ENCODE results near the gene SLC5A6. TPM values are rescaled to one million over a fixed set of nuclear protein-coding genes. Genes with fewer than 3 reads are reported as not detected.

SLC5A6 gene
- polyA plus RNA-seq, 1 of the 3 experiments (the other 2 are of a cell fraction), result 75.7 TPM

GRCh38 chr2:27159271-27159670, 52.8 kb downstream of the SLC5A6 start:
- Histone ChIP-seq H3K4me2 (no peak overlapping the region), H3K36me3 (replicated peaks in 1 of 2; ENCODE audit: control insufficient read depth in 1 of 2, insufficient read depth in 2 of 2, low read length in 1 of 2) (no peaks in the 10 kb centered on the region), H3K79me2 (ENCODE audit: insufficient read depth) (no peaks in the 10 kb centered on the region), H3K9me2 (no peaks in the 10 kb centered on the region), H3K27me3 (ENCODE audit: insufficient read depth) (no peaks in the 10 kb centered on the region), H3K9me3 (no peaks in the 10 kb centered on the region), H3K27ac (ENCODE audit: low read depth in 2 of 2, low read length in 1 of 2) (no peak overlapping the region), H3F3A (replicated peaks; ENCODE audit: insufficient read depth) (no peaks in the 10 kb centered on the region), H3K4me1 (ENCODE audit: control insufficient read depth in 1 of 2, insufficient read depth in 2 of 2, low read depth in 1 of 2, low read length in 1 of 2) (no peaks in the 10 kb centered on the region), H3K9ac (no peak overlapping the region), H4K20me1 (ENCODE audit: insufficient read depth) (no peaks in the 10 kb centered on the region), H2AFZ (ENCODE audit: low read depth) (no peak overlapping the region), H3K4me3 (ENCODE audit: low read depth in 2 of 2, low read length in 1 of 2) (no peak overlapping the region)
- ChIA-PET CTCF (interaction anchor here (0.9 to 6.9 kb wide), 10 partner anchors 9 to 120 kb away, joined by 3 to 58 read pairs (median 6); partner anchors contain the start of gene TCF23), POLR2A (interaction anchor here (0.9 kb wide), 1 partner anchor 20 kb away, joined by 3 read pairs; the partner anchor contains the start of gene PRR30)
- no CpG with 5 or more reads among the region's 6 CpGs for WGBS (ENCODE audit: low lambda C conversion rate)
- no peak for DNase-seq
- TF ChIP-seq MAX (IDR thresholded peaks at IDR 0.05; ENCODE audit: low read depth) (no peak), GABPA (IDR thresholded peaks at IDR 0.05; ENCODE audit: low read depth) (no peak), USF2 (IDR thresholded peaks at IDR 0.05; ENCODE audit: borderline replicate concordance, low read depth, low read length) (no peak), YY1 (IDR thresholded peaks at IDR 0.05; ENCODE audit: low read depth) (no peak), FOSL2 (IDR thresholded peaks at IDR 0.05; ENCODE audit: borderline replicate concordance, low read depth) (no peak), SIN3A (IDR thresholded peaks at IDR 0.05; ENCODE audit: borderline replicate concordance, low read depth, low read length) (no peak)

- Histone ChIP-seq H3K9ac (no peak overlapping the region), H3K27me3 (ENCODE audit: insufficient read depth) (no peaks in the 10 kb centered on the region), H3K79me2 (ENCODE audit: insufficient read depth) (no peaks in the 10 kb centered on the region), H3F3A (replicated peaks; ENCODE audit: insufficient read depth) (no peaks in the 10 kb centered on the region), H3K9me3 (no peaks in the 10 kb centered on the region), H3K4me2 (no peak overlapping the region), H3K4me3 (ENCODE audit: low read depth in 2 of 2, low read length in 1 of 2) (no peak overlapping the region), H3K4me1 (ENCODE audit: control insufficient read depth in 1 of 2, insufficient read depth in 2 of 2, low read depth in 1 of 2, low read length in 1 of 2) (no peaks in the 10 kb centered on the region), H2AFZ (ENCODE audit: low read depth) (no peak overlapping the region), H4K20me1 (ENCODE audit: insufficient read depth) (no peaks in the 10 kb centered on the region), H3K27ac (ENCODE audit: low read depth in 2 of 2, low read length in 1 of 2) (no peak overlapping the region), H3K36me3 (replicated peaks in 1 of 2; ENCODE audit: control insufficient read depth in 1 of 2, insufficient read depth in 2 of 2, low read length in 1 of 2) (no peaks in the 10 kb centered on the region), H3K9me2 (no peaks in the 10 kb centered on the region)
- CTCF ChIA-PET, result interaction anchor here (0.5 to 6.9 kb wide), 10 partner anchors 9 to 1655 kb away, joined by 3 to 58 read pairs (median 6); partner anchors contain the start of genes CGREF1 and TCF23
- no peak for DNase-seq
- POLR2A ChIA-PET, result interaction anchor here (0.9 kb wide), 1 partner anchor 19 kb away, joined by 3 read pairs; the partner anchor contains the start of gene PRR30
- TF ChIP-seq CHD2 (IDR thresholded peaks at IDR 0.05; ENCODE audit: low read length, partially characterized antibody), result no peak
- TF ChIP-seq SIN3A (IDR thresholded peaks at IDR 0.05; ENCODE audit: borderline replicate concordance, low read depth, low read length), result no peak
- no peak for TF ChIP-seq GABPA (IDR thresholded peaks at IDR 0.05; ENCODE audit: low read depth)
- no peak for TF ChIP-seq GATA2 (CRISPR knock-in tag; IDR thresholded peaks at IDR 0.05)
- no peak for TF ChIP-seq FOSL2 (IDR thresholded peaks at IDR 0.05; ENCODE audit: borderline replicate concordance, low read depth)
- WGBS (ENCODE audit: low lambda C conversion rate), result 74% methylated on average over 6 of the region's 6 CpGs
Observed at GRCh38 chr2:27158468-27158867, 53.6 kb downstream of the SLC5A6 start.

- H3K9ac ChIP-seq, result no peak overlapping the region
- DNase-seq, result no peak
- CTCF ChIA-PET, result interaction anchor here (0.6 to 7.4 kb wide), 7 partner anchors 10 to 109 kb away, joined by 3 to 56 read pairs (median 3); no protein-coding TSS in a partner anchor
- H3K9me3 ChIP-seq, result no peaks in the 10 kb centered on the region
- H3K9me2 ChIP-seq, result no peaks in the 10 kb centered on the region
- POLR2A ChIA-PET, result no interaction called here
- no peak overlapping the region for H3K4me3 ChIP-seq (ENCODE audit: low read depth in 2 of 2, low read length in 1 of 2)
- H2AFZ ChIP-seq (ENCODE audit: low read depth), result no peak overlapping the region
- no peaks in the 10 kb centered on the region for H3K79me2 ChIP-seq (ENCODE audit: insufficient read depth)
- WGBS (ENCODE audit: low lambda C conversion rate), result 67% methylated on average over 8 of the region's 9 CpGs
- H3K27me3 ChIP-seq (ENCODE audit: insufficient read depth), result no peaks in the 10 kb centered on the region
- H3K4me1 ChIP-seq (ENCODE audit: control insufficient read depth in 1 of 2, insufficient read depth in 2 of 2, low read depth in 1 of 2, low read length in 1 of 2), result no peaks in the 10 kb centered on the region
- H3K4me2 ChIP-seq, result no peak overlapping the region
- H3K27ac ChIP-seq (ENCODE audit: low read depth in 2 of 2, low read length in 1 of 2), result no peak overlapping the region
- H3F3A ChIP-seq (replicated peaks; ENCODE audit: insufficient read depth), result no peaks in the 10 kb centered on the region
- H3K36me3 ChIP-seq (replicated peaks in 1 of 2; ENCODE audit: control insufficient read depth in 1 of 2, insufficient read depth in 2 of 2, low read length in 1 of 2), result no peaks in the 10 kb centered on the region
- no peaks in the 10 kb centered on the region for H4K20me1 ChIP-seq (ENCODE audit: insufficient read depth)
- TF ChIP-seq, protein P1, sequence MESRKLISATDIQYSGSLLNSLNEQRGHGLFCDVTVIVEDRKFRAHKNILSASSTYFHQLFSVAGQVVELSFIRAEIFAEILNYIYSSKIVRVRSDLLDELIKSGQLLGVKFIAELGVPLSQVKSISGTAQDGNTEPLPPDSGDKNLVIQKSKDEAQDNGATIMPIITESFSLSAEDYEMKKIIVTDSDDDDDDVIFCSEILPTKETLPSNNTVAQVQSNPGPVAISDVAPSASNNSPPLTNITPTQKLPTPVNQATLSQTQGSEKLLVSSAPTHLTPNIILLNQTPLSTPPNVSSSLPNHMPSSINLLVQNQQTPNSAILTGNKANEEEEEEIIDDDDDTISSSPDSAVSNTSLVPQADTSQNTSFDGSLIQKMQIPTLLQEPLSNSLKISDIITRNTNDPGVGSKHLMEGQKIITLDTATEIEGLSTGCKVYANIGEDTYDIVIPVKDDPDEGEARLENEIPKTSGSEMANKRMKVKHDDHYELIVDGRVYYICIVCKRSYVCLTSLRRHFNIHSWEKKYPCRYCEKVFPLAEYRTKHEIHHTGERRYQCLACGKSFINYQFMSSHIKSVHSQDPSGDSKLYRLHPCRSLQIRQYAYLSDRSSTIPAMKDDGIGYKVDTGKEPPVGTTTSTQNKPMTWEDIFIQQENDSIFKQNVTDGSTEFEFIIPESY (IDR thresholded peaks at IDR 0.05; ENCODE audit: borderline replicate concordance, low read depth), result no peak
- no peak for TF ChIP-seq CHD2 (IDR thresholded peaks at IDR 0.05; ENCODE audit: low read length, partially characterized antibody)
- no peak for TF ChIP-seq TAF1 (IDR thresholded peaks at IDR 0.05; ENCODE audit: borderline replicate concordance, low read depth, low read length)
- TF ChIP-seq TCF12 (IDR thresholded peaks at IDR 0.05), result no peak
- no peak for TF ChIP-seq USF2 (IDR thresholded peaks at IDR 0.05; ENCODE audit: borderline replicate concordance, low read depth, low read length)
- no peak for TF ChIP-seq RCOR1 (IDR thresholded peaks at IDR 0.05; ENCODE audit: low read length)
- TF ChIP-seq RXRA (IDR thresholded peaks at IDR 0.05; ENCODE audit: borderline replicate concordance, low read depth), result no peak
- TF ChIP-seq FOXJ3 (CRISPR knock-in tag; IDR thresholded peaks at IDR 0.05), result no peak
Observed at GRCh38 chr2:27155069-27155520, 57.0 kb downstream of the SLC5A6 start.

Measured in SK-N-SH (cell line).